GM12878 (cell line): ENCODE results near the gene KBTBD2. TPM values are rescaled to one million over a fixed set of nuclear protein-coding genes. Genes with fewer than 3 reads are reported as not detected.

ENCODE experiments used
- ATAC-seq: fragments of 200-7000 bp; cut with Tn5 transposase; 3 replicates; pipeline ENCODE4 v1.9.1; 2020; ENCODE audit warnings: mild to moderate bottlenecking, moderate library complexity
- BruUV-seq: library from RNA; stranded (reverse); fragments of 400-500 nt; replicated peaks from 2 replicates; lab custom pipeline; 2021; lab: Mats Ljungman, UMichigan
- CTCF ChIA-PET: fragments of 300-600 bp; sonication (Branson Sonifier 250); formaldehyde crosslinking; extraction: SDS; loops from one replicate; lab custom pipeline; 2021; ENCODE audit warnings: inconsistent platforms; lab: Yijun Ruan, JAX
- POLR2A ChIA-PET: fragments of 350-600 bp; formaldehyde crosslinking; extraction: SDS; loops from one replicate; lab custom pipeline; 2021; ENCODE audit warnings: inconsistent platforms; lab: Charles Lee
- RAD21 ChIA-PET: fragments of 300-600 bp; sonication (Branson Sonifier 250); formaldehyde crosslinking; loops from one replicate; lab custom pipeline; 2023; ENCODE audit warnings: antibody characterized with exemption; ENCODE audit not compliant: unreplicated experiment; lab: Charles Lee
- SMC1A ChIA-PET: fragments of 300-600 bp; sonication (Branson Sonifier 250); formaldehyde crosslinking; loops from one replicate; lab custom pipeline; 2023; ENCODE audit not compliant: unreplicated experiment, uncharacterized antibody; lab: Charles Lee
- DNase-seq: peaks from one replicate; pipeline ENCODE4 v3.0.0-alpha.2; 2011; ENCODE audit warnings: low read depth, low spot score
- FAIRE-seq: peaks from 3 replicates; lab custom pipeline; 2011; peaks lifted over from hg19 to GRCh38; lab: Jason Lieb, UNC
- H2AFZ ChIP-seq: 2 replicates; pipeline ENCODE4 v1.6.0; 2011; ENCODE audit warnings: low read depth, low read length, control low read depth; ENCODE audit not compliant: control insufficient read depth
- H3K27ac ChIP-seq: 2 replicates; pipeline ENCODE4 v1.5.1; 2011; ENCODE audit warnings: control low read depth; ENCODE audit not compliant: control insufficient read depth, insufficient read depth
- H3K27me3 ChIP-seq, 2 experiments: replicated peaks in 1 of 2; 2 replicates each; pipeline versions ENCODE4 v1.6.0 to v1.6.1; 2011; ENCODE audit warnings: low read length in 1 of 2; ENCODE audit not compliant: control insufficient read depth in 2 of 2, insufficient read depth in 2 of 2
- H3K36me3 ChIP-seq, 2 experiments: 2 replicates each; pipeline ENCODE4 v1.5.1; 2011; ENCODE audit warnings: low read length in 1 of 2; ENCODE audit not compliant: control insufficient read depth in 2 of 2, insufficient read depth in 2 of 2
- H3K4me1 ChIP-seq: 2 replicates; pipeline ENCODE4 v1.6.1; 2011; ENCODE audit warnings: mild to moderate bottlenecking, low read length, moderate library complexity, mixed read lengths; ENCODE audit not compliant: control insufficient read depth, insufficient read depth
- H3K4me2 ChIP-seq: 2 replicates; pipeline ENCODE4 v1.6.0; 2011; ENCODE audit warnings: control low read depth; ENCODE audit not compliant: control insufficient read depth, insufficient read depth
- H3K4me3 ChIP-seq: fragments of 200-600 bp; sonication (generic); 2 replicates; pipeline ENCODE4 v1.5.1; 2016
- H3K79me2 ChIP-seq: 2 replicates; pipeline ENCODE4 v1.6.0; 2011; ENCODE audit warnings: low read length; ENCODE audit not compliant: control insufficient read depth, insufficient read depth
- H3K9ac ChIP-seq: 2 replicates; pipeline ENCODE4 v1.8.0; 2011; ENCODE audit warnings: low read length, control low read depth, mixed read lengths; ENCODE audit not compliant: control insufficient read depth, insufficient read depth
- H3K9me3 ChIP-seq: replicated peaks from 3 replicates; pipeline ENCODE4 v1.5.1; 2011; ENCODE audit warnings: mild to moderate bottlenecking, low read length; ENCODE audit not compliant: control insufficient read depth, insufficient read depth
- H4K20me1 ChIP-seq: 2 replicates; pipeline ENCODE4 v1.6.0; 2011; ENCODE audit not compliant: control insufficient read depth, insufficient read depth
- BACH1 ChIP-seq: fragments of 450-650 bp; IDR thresholded peaks from 2 replicates; pipeline ENCODE4 v1.6.1; 2017; ENCODE audit warnings: mild to moderate bottlenecking, borderline replicate concordance
- BMI1 ChIP-seq: fragments of 450-650 bp; IDR thresholded peaks from 2 replicates; pipeline ENCODE4 v1.6.1; 2016; ENCODE audit warnings: mild to moderate bottlenecking, moderate library complexity, borderline replicate concordance
- DPF2 ChIP-seq: fragments of 450-650 bp; IDR thresholded peaks from 2 replicates; pipeline ENCODE4 v1.6.1; 2017; ENCODE audit warnings: mild to moderate bottlenecking
- FOXM1 ChIP-seq: IDR thresholded peaks from 2 replicates; pipeline ENCODE4 v1.6.1; 2012; ENCODE audit warnings: low read depth, mild to moderate bottlenecking, inconsistent platforms, low read length, moderate library complexity
- IRF4 ChIP-seq: IDR thresholded peaks from 2 replicates; pipeline ENCODE4 v1.6.1; 2011; ENCODE audit warnings: low read depth, low read length
- NFYA ChIP-seq: IDR thresholded peaks from 2 replicates; pipeline ENCODE4 v1.6.1; 2011; ENCODE audit warnings: low read depth, mild to moderate bottlenecking, low read length, improper control_type of control experiment, borderline replicate concordance
- RAD51 ChIP-seq: fragments of 450-650 bp; IDR thresholded peaks from 2 replicates; pipeline ENCODE4 v1.6.1; 2016; ENCODE audit warnings: moderate library complexity, mild to moderate bottlenecking, inconsistent platforms
- STAT3 ChIP-seq: IDR thresholded peaks from 2 replicates; pipeline ENCODE4 v1.6.1; 2011; ENCODE audit warnings: low read depth, low read length, improper control_type of control experiment
- SUZ12 ChIP-seq: fragments of 200-600 bp; sonication (generic); IDR thresholded peaks from one replicate; pipeline ENCODE4 v1.6.1; 2018; ENCODE audit warnings: antibody characterized with exemption, mild to moderate bottlenecking; ENCODE audit not compliant: unreplicated experiment
- WGBS: methylation state at CpG from one replicate; pipeline ENCODE4 v1.1.6; 2016; ENCODE audit warnings: low lambda C conversion rate; ENCODE audit not compliant: insufficient replicate concordance, insufficient coverage; ENCODE audit errors: missing lambda C conversion rate; 5-methylcytosine and 5-hydroxymethylcytosine counted together
- in situ Hi-C: fragments of 300-500 bp; cut with MboI; formaldehyde crosslinking; loops from 9 replicates; pipeline ENCODE4 v1.14.3; 2018; ENCODE audit warnings: mixed read lengths
- intact Hi-C: fragments of 100-400 bp; cut with micrococcal nuclease; formaldehyde crosslinking; loops from one replicate; pipeline ENCODE4 v1.14.2; 2022; ENCODE audit not compliant: unreplicated experiment
- polyA plus RNA-seq, 11 experiments: library from polyadenylated mRNA; depleted of rRNA in 4 of 11; unstranded in 6 of 11; stranded (reverse) in 5 of 11; fragments of >200 nt; fragmentation: Nextera tagmentation in 4 of 11; fragmentation: Illumina TruSeq in 1 of 11; extraction: Ambion mirVana in 4 of 11; extraction: Trizol in 1 of 11; gene quantifications; 1 replicate in 1 of 11; 2 replicates in 10 of 11; pipeline versions ENCODE4 v1.2.1 to v1.2.3, GENCODE V29; 2011 to 2016; ENCODE audit warnings: inconsistent platforms in 2 of 11, missing spikeins in 2 of 11, low read depth in 1 of 11
- total RNA-seq, 4 experiments: library from RNA; depleted of rRNA in 3 of 4; stranded (reverse); fragments of >200 nt in 3 of 4; fragmentation: Illumina TruSeq in 1 of 4; extraction: Trizol in 1 of 4; gene quantifications; 2 replicates each; pipeline versions ENCODE4 v1.2.1 to v1.2.3, GENCODE V29; 2013 to 2021
- TF ChIP-seq, protein P1 (sequence below): IDR thresholded peaks from 2 replicates; pipeline ENCODE4 v1.6.1; 2011; ENCODE audit warnings: low read depth, low read length, improper control_type of control experiment, borderline replicate concordance

The KBTBD2 gene
- total and polyA plus RNA-seq, 10 of the 15 experiments (the other 5 are each of a cell fraction or from before 2014, with no cell fraction given): 8.1 to 22.3 (median 16.2) TPM

DNA sequence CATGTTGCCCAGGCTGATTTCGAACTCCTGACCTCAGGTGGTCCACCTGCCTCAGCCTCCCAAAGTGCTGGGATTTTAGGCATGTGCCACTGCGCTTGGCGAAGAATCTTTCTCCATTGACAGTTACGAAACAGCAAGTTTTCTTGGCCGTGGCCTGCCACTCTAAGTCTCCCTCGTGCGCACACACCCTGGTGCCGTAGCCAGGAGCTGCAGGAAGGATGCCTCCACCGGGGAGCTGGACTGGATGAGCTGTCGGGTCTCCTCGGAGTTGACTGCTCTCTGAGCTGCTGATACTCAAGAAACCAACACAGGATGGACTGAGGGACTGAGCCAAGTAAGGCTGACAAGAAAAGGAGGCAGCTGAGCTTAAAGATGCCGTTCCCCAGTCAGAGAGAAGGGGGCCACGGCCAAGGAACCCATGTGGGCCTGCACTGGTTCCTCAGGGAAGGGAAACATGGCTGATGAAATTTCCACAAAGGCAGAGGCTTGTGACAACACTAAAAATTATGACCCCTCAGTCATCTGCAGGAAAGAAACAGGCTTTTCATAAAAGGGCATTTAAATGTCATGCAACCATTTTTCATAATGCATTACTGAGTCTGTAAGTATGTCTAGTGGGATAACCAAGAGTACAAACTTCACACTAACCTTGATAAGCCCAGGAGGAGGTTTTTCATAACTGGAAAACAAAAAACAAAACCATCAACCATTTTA, 38.0 kb upstream of the KBTBD2 start:
- ChIA-PET SMC1A (no interaction called here), POLR2A (no interaction called here), CTCF (interaction anchor here (1.7 kb wide), 1 partner anchor 83 kb away, joined by 9 read pairs; no protein-coding TSS in a partner anchor), RAD21 (no interaction called here)
- Histone ChIP-seq H3K27ac (no peak overlapping the region), H3K9me3 (no peaks in the 10 kb centered on the region), H3K4me2 (no peak overlapping the region), H3K36me3 (peaks cover 0 to 3% of the 10 kb centered on the region in 2 experiments; a peak in 1 of 4 replicates), H3K79me2 (no peaks in the 10 kb centered on the region), H3K4me1 (no peaks in the 10 kb centered on the region; the same call in 1 of the 2 replicates), H3K27me3 (no peaks in the 10 kb centered on the region; a peak in 1 of 4 replicates), H2AFZ (no peak overlapping the region), H3K9ac (no peak overlapping the region), H4K20me1 (no peaks in the 10 kb centered on the region), H3K4me3 (no peak overlapping the region)
- WGBS: 80% methylated on average over 13 of the region's 13 CpGs
- no peak for ATAC-seq
- no peak for TF ChIP-seq STAT3
- no peak for TF ChIP-seq BACH1
- TF ChIP-seq DPF2: no peak
- TF ChIP-seq FOXM1: no peak
- TF ChIP-seq, protein P1, sequence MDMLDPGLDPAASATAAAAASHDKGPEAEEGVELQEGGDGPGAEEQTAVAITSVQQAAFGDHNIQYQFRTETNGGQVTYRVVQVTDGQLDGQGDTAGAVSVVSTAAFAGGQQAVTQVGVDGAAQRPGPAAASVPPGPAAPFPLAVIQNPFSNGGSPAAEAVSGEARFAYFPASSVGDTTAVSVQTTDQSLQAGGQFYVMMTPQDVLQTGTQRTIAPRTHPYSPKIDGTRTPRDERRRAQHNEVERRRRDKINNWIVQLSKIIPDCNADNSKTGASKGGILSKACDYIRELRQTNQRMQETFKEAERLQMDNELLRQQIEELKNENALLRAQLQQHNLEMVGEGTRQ: no peak
- no peak for TF ChIP-seq BMI1
- no peak for TF ChIP-seq NFYA
- no peak for TF ChIP-seq RAD51
- TF ChIP-seq SUZ12: no peak
- no peak for TF ChIP-seq IRF4
- intact Hi-C loops: no loop called here
- FAIRE-seq: no peak
- in situ Hi-C loops: no loop called here
- DNase-seq: no peak
- no TSS peak for BruUV-seq
